Astrocyte (in vitro differentiated cells and primary cell): ENCODE measurements around the gene PLCG1.

Experiments
- CTCF ChIP-seq: IDR thresholded peaks from 2 replicates; pipeline ENCODE4 v1.5.1; 2011; ENCODE audit warnings: low read depth, mild to moderate bottlenecking, inconsistent platforms, low read length, moderate library complexity; ENCODE audit not compliant: insufficient read depth
- EZH2 ChIP-seq: IDR thresholded peaks from 2 replicates; pipeline ENCODE4 v1.6.1; 2012; ENCODE audit warnings: mild to moderate bottlenecking, low read length, inconsistent platforms; ENCODE audit not compliant: insufficient read depth

- TF ChIP-seq CTCF (no peak), EZH2 (no peak)
Measured at GRCh38 chr20:41108531-41108930, 28.8 kb upstream of the PLCG1 start.
